Erythroblast (primary cell): ENCODE data around the gene CDC6.
"Not testable (repeated sequence)": the region's sequence is repeated elsewhere in the genome, so short reads cannot be mapped to it uniquely, and the experiment has no call there.

Experiments used
- DNase-seq, 2 experiments: peaks; one replicate each; lab custom pipeline; 2025; lab: John Stamatoyannopoulos, UW
- GATA1 ChIP-seq: IDR thresholded peaks from 2 replicates; pipeline ENCODE4 v1.6.1; 2011; ENCODE audit warnings: low read depth, mild to moderate bottlenecking, control low read depth, low read length, moderate library complexity
- POLR2A ChIP-seq: IDR thresholded peaks from 2 replicates; pipeline ENCODE4 v1.6.1; 2011; ENCODE audit warnings: mild to moderate bottlenecking, low read length

The CDC6 gene

GRCh38 chr17:40297511-40297910 is 9.8 kb downstream of the CDC6 start:
- no peak for TF ChIP-seq GATA1
- no peak for TF ChIP-seq POLR2A
- DNase-seq, result no peak

GRCh38 chr17:40298726-40299125 is 11.0 kb downstream of the CDC6 start:
- no peak for DNase-seq
- TF ChIP-seq GATA1 (no peak), POLR2A (no peak)

- not testable (repeated sequence) for DNase-seq
Observed at GRCh38 chr17:40299159-40299757, 11.6 kb downstream of the CDC6 start.

- TF ChIP-seq POLR2A, result no peak
- no peak for TF ChIP-seq GATA1
- peak; percentile 22 to 29 for DNase-seq
Observed at GRCh38 chr17:40301315-40301714, 13.6 kb downstream of the CDC6 start.

- peak; percentile 63 to 79 for DNase-seq
- no peak for TF ChIP-seq GATA1
- no peak for TF ChIP-seq POLR2A
Observed at GRCh38 chr17:40303009-40303657, 15.5 kb downstream of the CDC6 start.

- no peak for TF ChIP-seq POLR2A
- no peak for TF ChIP-seq GATA1
- DNase-seq, result no peak
Observed at GRCh38 chr17:40303708-40304551, 16.3 kb downstream of the CDC6 start.

GRCh38 chr17:40304552-40304863 is 16.8 kb downstream of the CDC6 start:
- DNase-seq, result not testable (repeated sequence)

GRCh38 chr17:40304866-40305265 is 17.2 kb downstream of the CDC6 start:
- DNase-seq, result not testable (repeated sequence)

- TF ChIP-seq POLR2A (peak; percentile 15), GATA1 (no peak)
- DNase-seq, result peak; percentile 39 to 40
Observed at GRCh38 chr17:40306395-40306794, 18.7 kb downstream of the CDC6 start.

GRCh38 chr17:40307001-40307730 is 19.5 kb downstream of the CDC6 start:
- DNase-seq, result peak; percentile 56 to 74
- TF ChIP-seq GATA1 (no peak), POLR2A (no peak)

GRCh38 chr17:40307740-40308239 is 20.1 kb downstream of the CDC6 start:
- DNase-seq, result peak; percentile 51 to 54
- TF ChIP-seq POLR2A (no peak), GATA1 (no peak)

- TF ChIP-seq GATA1 (no peak), POLR2A (peak; percentile 7)
- DNase-seq, result peak; percentile 65 to 67
Observed at GRCh38 chr17:40309031-40309948, 21.6 kb downstream of the CDC6 start, which contains the start of gene RARA. Gene RARA (plus strand): TSS chr17:40309180. CDS start chr17:40331219, 22,039 bp downstream.
